GM12872 (cell line): ENCODE data around the gene ZNF787.

Experiments used
- CTCF ChIP-seq: IDR thresholded peaks from 3 replicates; pipeline ENCODE4 v1.5.1; 2011; ENCODE audit warnings: low read depth, mild to moderate bottlenecking, low read length, moderate library complexity; ENCODE audit not compliant: insufficient read depth

Gene ZNF787

GRCh38 chr19:56119582-56119978, 1.5 kb downstream of the ZNF787 start:
- TF ChIP-seq CTCF, result no peak

GRCh38 chr19:56118666-56119581, 2.2 kb downstream of the ZNF787 start:
- TF ChIP-seq CTCF, result no peak

- no peak for TF ChIP-seq CTCF
These were observed 3.2 kb downstream of the ZNF787 start for GRCh38 chr19:56117889-56118288.

GRCh38 chr19:56117376-56117884, 3.7 kb downstream of the ZNF787 start:
- TF ChIP-seq CTCF, result no peak

- no peak for TF ChIP-seq CTCF
These were observed 4.5 kb downstream of the ZNF787 start for GRCh38 chr19:56116606-56117005.

- no peak for TF ChIP-seq CTCF
These were observed 5.6 kb downstream of the ZNF787 start for GRCh38 chr19:56115490-56115889.

- no peak for TF ChIP-seq CTCF
These were observed 6.4 kb downstream of the ZNF787 start for GRCh38 chr19:56114778-56115110.
